OCI-LY1 (cell line): ENCODE results near the gene MAMDC2.

ENCODE experiments used
- CTCF ChIP-seq: fragments of 200-600 bp; sonication (generic), shearing (Covaris generic); IDR thresholded peaks from 2 replicates; pipeline ENCODE4 v1.5.1; 2017; ENCODE audit warnings: mild to moderate bottlenecking, antibody characterized with exemption, low read length, moderate library complexity, mixed read lengths
- EZH2 ChIP-seq: fragments of 200-600 bp; sonication (generic), shearing (Covaris generic); IDR thresholded peaks from 2 replicates; pipeline ENCODE4 v1.8.0; 2017; ENCODE audit warnings: borderline replicate concordance, mixed run types, mild to moderate bottlenecking, antibody characterized with exemption, low read length, moderate library complexity, mixed read lengths

DNA sequence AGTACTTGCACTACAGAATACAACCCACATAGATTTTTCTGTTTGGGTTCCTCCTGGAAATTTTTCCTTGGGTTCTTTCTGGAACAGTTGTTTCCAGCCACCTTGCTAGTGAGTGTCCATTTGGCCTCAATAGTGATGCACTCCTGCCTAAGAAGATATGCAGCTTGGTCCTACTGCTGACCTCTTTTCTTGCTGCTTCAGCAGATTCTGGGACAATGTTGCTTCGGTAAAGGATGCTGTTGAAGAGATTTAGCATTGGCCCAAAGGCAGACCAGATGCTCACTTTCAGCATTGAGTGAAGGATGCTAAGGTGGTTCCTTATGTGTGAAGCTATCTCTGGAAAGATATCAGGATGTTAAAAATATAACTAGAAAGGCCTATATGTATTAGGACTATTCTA lies 128.9 kb downstream of the MAMDC2 start:
- TF ChIP-seq CTCF (no peak), EZH2 (no peak)
